ENCODE results near the gene SLC49A3.
"Not testable (repeated sequence)": the region's sequence is repeated elsewhere in the genome, so short reads cannot be mapped to it uniquely, and the experiment has no call there.

SLC49A3 gene

DNA sequence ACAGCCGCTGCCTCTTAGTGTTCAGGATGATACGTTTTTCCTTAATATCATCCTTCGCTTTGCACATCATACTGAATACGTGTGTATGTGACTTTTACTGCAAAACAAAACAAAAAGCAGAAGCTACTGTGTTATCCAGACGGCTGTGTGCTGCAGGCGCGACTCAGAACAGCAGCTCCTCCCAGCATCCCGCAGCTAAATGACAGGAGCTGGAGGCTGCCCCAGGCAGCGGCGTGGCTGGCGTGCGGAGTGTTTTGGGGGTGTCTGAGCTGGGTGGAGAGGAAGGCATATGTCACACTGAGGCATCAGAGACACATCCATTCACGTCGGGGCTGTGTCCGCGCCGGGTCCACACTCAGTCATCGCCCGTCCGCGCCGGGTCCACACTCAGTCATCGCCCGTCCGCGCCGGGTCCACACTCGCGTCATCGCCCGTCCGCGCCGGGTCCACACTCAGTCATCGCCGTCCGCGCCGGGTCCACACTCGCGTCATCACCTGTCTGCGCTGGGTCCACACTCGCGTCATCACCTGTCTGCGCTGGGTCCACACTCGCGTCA is 33.3 kb upstream of the SLC49A3 start:
- no peak for DNase-seq (ENCODE audit: low read depth)

GRCh38 chr4:721261-722168 is 32.6 kb upstream of the SLC49A3 start:
- DNase-seq (ENCODE audit: low read depth), result no peak

GRCh38 chr4:720111-720860 is 31.3 kb upstream of the SLC49A3 start:
- no peak for DNase-seq (ENCODE audit: low read depth)

GRCh38 chr4:718460-718859 is 29.5 kb upstream of the SLC49A3 start:
- no peak for DNase-seq (ENCODE audit: low read depth)

GRCh38 chr4:717601-718320 is 28.8 kb upstream of the SLC49A3 start:
- no peak for DNase-seq (ENCODE audit: low read depth)

DNA sequence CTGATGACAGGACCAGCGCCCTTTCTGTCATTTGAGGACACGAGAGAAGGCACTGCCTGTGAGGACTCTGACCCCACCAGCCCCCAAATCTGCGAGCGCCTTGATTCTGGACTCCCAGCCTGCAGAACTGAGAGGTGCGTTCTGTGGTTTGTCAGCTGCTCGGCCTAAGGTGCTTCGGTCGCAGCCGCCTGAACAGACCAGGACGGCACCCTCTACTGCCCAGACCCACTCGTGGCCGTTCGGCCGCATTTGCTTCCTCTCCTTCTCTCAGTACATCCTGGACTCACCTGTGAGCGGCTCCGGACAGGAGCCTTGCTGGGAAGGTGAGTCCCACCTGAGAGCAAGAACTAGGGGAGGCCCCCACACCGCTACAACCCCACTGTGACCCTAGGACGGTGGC is 25.1 kb upstream of the SLC49A3 start:
- no peak for DNase-seq (ENCODE audit: low read depth)

DNA sequence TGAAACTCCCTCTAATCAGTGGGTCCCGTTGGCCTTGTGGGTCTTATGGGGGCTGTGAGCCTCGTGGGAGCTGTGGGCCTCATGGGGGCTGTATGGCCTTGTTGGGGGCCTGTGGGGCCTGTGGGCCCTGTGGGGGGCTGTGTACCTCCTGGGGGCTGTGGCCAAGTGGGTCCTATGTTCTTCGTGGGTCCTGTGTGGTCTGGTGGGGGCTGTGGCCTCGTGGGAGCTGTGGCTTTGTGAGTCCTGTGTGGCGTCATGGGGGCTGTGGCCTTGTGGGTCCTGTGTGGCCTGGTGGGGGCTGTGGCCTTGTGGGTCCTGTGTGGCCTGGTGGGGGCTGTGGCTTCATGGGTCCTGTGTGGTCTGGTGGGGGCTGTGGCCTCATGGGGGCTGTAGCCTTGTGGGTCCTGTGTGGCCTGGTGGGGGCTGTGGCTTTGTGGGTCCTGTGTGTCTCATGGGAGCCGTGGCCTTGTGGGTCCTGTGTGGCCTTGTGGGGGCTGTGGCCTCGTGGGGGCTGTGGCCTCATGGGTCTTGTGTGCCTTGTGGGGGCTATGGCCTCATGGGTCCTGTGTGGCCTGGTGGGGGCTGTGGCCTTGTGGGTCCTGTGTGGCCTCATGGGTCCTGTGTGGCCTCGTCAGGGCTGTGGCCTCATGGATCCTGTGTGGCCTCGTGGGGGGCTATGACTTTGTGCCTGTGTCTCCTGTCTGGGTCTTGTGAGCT is 24.1 kb upstream of the SLC49A3 start:
- DNase-seq (ENCODE audit: low read depth), result no peak

GRCh38 chr4:712093-712492 is 23.1 kb upstream of the SLC49A3 start:
- no peak for DNase-seq (ENCODE audit: low read depth)

GRCh38 chr4:710916-711315 is 22.0 kb upstream of the SLC49A3 start:
- no peak for DNase-seq (ENCODE audit: low read depth)

DNA sequence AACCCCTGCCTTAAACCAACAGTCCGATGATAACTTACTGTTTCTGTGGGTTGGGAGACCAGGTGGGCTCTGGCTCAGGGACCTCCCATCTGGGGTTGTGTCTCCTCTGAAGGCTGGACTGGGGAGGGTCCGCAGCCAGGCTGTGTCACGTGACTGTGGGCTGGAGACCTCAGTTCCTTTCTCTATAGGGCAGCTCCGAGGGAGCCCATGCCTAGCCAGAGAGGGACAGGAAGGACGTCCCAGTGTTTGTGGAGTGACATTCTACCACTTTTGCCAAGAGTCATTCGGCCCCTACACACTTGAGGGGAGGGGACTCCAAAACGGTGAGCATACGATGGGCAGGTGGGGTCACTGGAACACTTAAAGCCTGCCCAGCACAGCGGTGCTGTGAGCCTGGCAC is 21.2 kb upstream of the SLC49A3 start:
- no peak for DNase-seq (ENCODE audit: low read depth)

GRCh38 chr4:709348-709747 is 20.4 kb upstream of the SLC49A3 start:
- DNase-seq (ENCODE audit: low read depth), result no peak

GRCh38 chr4:708631-708933 is 19.6 kb upstream of the SLC49A3 start:
- no peak for DNase-seq (ENCODE audit: low read depth)

DNA sequence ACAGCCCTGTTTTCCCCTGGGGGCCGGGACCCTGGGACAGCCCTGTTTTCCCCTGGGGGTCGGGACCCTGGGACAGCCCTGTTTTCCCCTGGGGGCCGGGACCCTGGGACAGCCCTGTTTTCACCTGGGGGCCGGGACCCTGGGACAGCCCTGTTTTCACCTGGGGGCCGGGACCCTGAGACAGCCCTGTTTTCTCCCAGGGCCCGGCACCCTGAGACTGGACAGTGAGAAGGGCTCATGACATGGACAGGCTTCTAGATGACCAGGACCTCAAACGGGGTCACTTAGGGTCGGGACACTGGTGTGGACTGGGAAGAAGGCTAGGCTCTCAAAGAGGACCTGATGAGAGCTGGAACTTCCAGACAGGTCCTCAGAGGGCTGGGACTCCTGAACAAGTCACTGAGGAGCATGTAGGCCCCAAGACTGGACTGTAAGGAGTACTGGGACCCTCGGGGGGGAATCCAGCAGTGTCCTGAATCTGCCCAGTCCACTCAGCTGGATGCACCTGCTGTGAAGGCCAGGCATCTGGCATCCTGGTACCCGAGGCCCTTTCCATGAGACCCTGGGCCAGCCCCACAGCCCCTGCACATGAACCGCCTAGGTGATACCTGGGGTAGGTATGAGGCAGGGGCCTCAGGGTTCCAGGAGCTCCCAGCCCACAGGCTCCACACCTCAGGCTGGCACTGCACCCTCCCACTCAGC is 19.1 kb upstream of the SLC49A3 start:
- DNase-seq (ENCODE audit: low read depth), result no peak

DNA sequence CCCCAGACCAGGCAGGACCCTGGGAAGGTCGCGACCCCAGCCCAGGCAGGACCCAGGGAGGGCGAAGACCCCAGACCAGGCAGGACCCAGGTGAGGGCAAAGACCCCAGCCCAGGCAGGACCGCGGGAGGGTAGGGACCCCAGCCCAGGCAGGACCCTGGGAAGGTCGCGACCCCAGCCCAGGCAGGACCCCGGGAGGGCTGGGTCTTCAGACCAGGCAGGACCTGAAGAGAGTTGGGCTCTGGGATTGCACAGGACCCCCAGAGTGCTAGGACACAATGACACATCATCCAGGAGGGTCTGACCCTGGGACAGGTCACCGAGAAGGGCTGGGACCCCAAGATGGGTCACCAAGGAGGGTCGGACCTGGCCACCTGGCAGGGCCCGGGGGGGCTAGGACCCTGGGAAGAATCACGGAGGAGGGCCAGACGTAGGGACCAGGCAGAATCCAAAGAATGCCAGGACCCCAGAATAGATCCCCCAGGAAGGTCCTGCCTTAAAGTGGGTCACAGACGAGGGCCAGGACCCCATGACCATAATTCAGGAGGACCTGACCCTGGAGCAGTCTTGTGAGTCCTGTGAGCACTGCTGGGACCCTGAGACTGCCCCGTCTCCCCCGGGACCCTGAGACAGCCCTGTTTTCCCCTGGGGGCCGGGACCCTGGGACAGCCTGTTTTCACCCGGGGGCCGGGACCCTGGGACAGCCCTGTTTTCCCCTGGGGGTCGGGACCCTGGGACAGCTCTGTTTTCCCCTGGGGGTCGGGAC is 18.1 kb upstream of the SLC49A3 start:
- no peak for DNase-seq (ENCODE audit: low read depth)

- not testable (repeated sequence) for DNase-seq (ENCODE audit: low read depth)
These were observed 17.2 kb upstream of the SLC49A3 start for GRCh38 chr4:706083-706633.

DNA sequence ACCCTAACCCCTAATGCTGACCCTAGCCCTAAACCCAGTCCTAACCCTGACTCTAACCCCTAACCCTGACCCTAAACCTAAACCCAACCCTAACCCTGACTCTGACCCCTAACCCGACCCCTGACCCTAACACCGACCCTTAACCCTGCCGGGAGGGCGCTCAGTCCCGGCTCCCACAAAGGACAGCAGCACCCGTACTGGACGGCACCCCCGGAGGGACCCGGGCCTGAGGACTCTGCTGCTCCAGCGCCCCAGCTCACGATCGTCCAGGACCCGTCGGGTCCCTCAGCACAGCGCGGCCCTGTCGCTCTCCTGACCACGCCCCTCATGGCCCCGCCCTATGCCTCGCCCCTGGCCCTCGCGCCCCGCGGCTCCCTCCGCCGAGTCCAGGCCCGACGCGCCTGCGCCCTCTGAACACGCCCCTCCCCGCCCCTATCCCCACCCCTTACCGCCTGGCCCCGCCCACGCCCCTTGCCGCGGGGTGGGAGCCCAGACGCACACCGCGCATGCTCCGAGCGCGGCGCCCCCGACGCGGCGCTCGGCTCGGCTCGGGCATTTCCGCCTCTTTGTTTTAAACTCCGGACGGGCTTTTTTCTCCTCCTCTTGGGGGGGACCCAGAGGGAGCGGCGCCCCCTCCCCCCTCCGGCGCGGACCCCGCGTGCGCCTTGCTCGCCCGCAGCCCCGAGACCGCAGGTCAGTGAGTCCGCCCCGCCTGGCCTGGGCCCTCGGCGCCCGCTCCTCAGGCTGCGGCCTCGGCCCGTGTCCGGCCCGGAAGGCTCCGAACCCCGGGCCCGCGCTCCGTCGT is 16.5 kb upstream of the SLC49A3 start, which contains the start of gene PCGF3:
Gene PCGF3 (plus strand): TSS at position 555 of the 805 bp plus-strand sequence. CDS start 27,849 bp downstream, outside the sequence.
- peak; percentile 97 for DNase-seq (ENCODE audit: low read depth)

DNA sequence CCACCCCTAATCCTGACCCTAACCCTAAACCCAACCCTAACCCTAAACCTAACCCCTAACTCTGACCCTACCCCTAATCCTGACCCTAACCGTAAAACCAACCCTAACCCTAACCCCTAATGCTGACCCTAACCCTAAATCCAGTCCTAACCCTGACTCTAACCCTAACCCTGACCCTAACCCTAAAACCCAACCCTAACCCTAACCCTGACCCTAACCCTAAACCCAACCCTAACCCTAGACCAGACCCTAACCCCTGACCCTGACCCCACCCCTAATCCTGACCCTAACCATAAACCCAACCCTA is 16.0 kb upstream of the SLC49A3 start:
- DNase-seq (ENCODE audit: low read depth), result no peak

GRCh38 chr4:704198-704891 is 15.4 kb upstream of the SLC49A3 start:
- no peak for DNase-seq (ENCODE audit: low read depth)
